Measurements from ENCODE around the gene MED27.

Gene MED27

DNA sequence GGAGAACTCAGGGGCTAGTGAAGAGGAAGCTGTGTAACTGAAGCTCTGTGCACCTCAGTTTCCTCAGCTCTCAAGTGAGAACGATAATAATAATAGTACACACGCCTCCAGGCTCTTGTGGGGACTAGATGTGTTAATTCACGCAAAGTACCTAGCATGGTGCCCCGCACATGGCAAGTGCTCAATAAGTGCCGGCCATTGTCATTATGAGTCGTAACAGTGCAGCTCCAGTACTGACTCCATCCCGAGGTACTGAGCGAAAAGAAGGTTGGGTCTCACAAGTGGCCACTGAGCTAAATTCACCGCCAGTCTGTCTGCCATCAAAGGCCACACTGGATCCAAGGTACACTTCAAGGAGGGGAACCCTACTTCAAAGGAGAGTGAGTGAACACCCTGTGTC is 40.4 kb downstream of the MED27 start:
- H3K4me3 ChIP-seq (replicated peaks in 1 of 2; ENCODE audit: low read depth in 2 of 2, low read length in 2 of 2): no peak overlapping the region
- TF ChIP-seq CTCF (IDR thresholded peaks at IDR 0.05; ENCODE audit: low read depth, low read length): no peak
- DNase-seq (ENCODE audit: low read depth in 2 of 2): no peak

DNA sequence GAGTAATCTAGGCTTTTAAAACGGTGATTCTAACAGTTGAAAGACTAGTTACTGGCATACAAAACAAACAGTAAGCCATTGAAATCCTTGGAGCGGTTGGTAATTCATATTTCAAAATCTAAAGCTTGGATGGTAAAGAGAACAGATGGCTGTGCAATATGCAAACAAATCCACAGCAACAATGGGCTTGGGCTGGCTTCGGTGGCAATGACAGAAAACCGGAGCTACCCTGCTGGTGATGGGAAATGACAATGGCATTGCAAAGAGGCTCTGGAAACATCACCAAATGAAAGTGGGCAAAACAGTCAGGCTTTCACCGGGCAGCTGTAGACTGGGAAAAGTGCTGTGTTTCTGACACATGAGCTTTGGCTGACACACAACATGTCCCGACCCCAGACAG is 42.2 kb downstream of the MED27 start:
- H3K4me3 ChIP-seq (replicated peaks in 1 of 2; ENCODE audit: low read depth in 2 of 2, low read length in 2 of 2): no peak overlapping the region
- no peak for DNase-seq (ENCODE audit: low read depth in 2 of 2)
- no peak for TF ChIP-seq CTCF (IDR thresholded peaks at IDR 0.05; ENCODE audit: low read depth, low read length)

DNA sequence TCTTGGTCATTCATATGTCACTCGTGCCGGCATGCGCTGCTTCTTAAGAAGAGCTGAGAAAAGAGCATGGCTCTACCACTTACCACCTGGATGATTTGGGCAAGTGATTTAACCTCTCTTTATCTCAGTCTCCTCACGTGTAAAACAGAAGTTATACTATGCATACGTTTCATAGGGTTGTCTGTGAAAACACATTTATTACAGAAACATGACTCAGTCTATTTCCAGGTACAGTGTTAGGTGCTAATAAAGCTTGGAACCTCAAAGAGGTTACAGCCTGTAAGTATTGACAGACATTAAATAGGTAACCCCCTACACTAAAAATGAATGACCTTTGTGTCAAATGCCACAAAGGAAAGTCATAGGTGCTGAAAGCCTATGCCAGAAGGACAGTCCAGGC is 43.1 kb downstream of the MED27 start:
- no peak for TF ChIP-seq CTCF (IDR thresholded peaks at IDR 0.05; ENCODE audit: low read depth, low read length)
- no peak overlapping the region for H3K4me3 ChIP-seq (replicated peaks in 1 of 2; ENCODE audit: low read depth in 2 of 2, low read length in 2 of 2)
- DNase-seq (ENCODE audit: low read depth in 2 of 2): no peak

GRCh38 chr9:132035679-132036078 is 44.0 kb downstream of the MED27 start:
- H3K4me3 ChIP-seq (replicated peaks in 1 of 2; ENCODE audit: low read depth in 2 of 2, low read length in 2 of 2): no peak overlapping the region
- no peak for TF ChIP-seq CTCF (IDR thresholded peaks at IDR 0.05; ENCODE audit: low read depth, low read length)
- DNase-seq (ENCODE audit: low read depth in 2 of 2): no peak

DNA sequence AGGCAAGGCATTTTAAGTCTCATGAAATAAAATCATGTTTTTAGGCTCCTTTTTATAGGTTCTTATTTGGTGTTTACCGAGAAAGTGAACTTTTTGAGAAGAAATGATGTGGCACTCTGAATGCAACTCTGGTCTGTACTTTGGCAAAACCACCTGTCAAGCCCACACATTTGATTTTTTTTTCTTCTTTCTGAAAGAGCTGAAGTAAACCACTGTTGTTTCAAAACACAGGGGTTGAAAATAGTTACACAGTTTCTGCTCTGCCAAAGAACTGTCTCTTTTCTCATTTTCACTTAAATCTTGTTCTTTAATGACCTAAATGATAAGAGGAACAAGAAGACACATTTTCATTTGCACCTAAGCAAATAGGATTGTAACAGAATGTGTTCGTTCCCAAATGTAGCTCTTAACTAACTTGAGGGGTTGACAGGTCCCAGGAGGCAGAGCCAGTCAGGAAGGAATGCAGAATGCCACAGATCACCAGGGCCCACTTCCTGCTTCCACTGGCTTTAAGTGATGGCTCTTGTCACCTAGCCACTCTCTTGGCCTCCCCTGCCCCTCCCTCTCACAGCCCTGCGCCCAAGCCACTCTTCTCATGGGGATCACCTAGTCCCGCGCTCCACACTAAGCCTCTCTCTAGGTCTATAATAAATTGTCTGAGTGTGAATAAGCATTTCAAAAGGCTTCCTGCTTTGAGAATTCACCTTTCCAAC is 47.3 kb downstream of the MED27 start:
- TF ChIP-seq CTCF (IDR thresholded peaks at IDR 0.05; ENCODE audit: low read depth, low read length): no peak
- no peak for DNase-seq (ENCODE audit: low read depth in 2 of 2)

GRCh38 chr9:132031467-132032237 is 48.0 kb downstream of the MED27 start:
- no peak for TF ChIP-seq CTCF (IDR thresholded peaks at IDR 0.05; ENCODE audit: low read depth, low read length)
- no peak overlapping the region for H3K4me3 ChIP-seq (replicated peaks in 1 of 2; ENCODE audit: low read depth in 2 of 2, low read length in 2 of 2)
- DNase-seq (ENCODE audit: low read depth in 2 of 2): no peak

More for the DNA sequence above, 47.3 kb downstream of the MED27 start:
- H3K4me3 ChIP-seq (replicated peaks in 1 of 2; ENCODE audit: low read depth in 2 of 2, low read length in 2 of 2): no peak overlapping the region
